SK-N-SH treated with all-trans-retinoic acid at 6 μM for 48 hours (cell line): ENCODE measurements around the gene JMJD1C.

Experiments
- ATAC-seq: fragments of 200-7000 bp; cut with Tn5 transposase; 3 replicates; pipeline ENCODE4 v1.9.1; 2020; ENCODE audit warnings: mild to moderate bottlenecking, moderate library complexity
- ARNTL ChIP-seq: fragments of 450-650 bp; formaldehyde crosslinking; IDR thresholded peaks from 2 replicates; pipeline ENCODE4 v1.5.0; 2020; ENCODE audit warnings: low read depth, mild to moderate bottlenecking, moderate library complexity, borderline replicate concordance
- BACH2 ChIP-seq: fragments of 250-450 bp; sonication (Bioruptor Pico); IDR thresholded peaks from 2 replicates; pipeline ENCODE4 v1.9.0; 2021; ENCODE audit warnings: mild to moderate bottlenecking, borderline replicate concordance
- CSDC2 ChIP-seq: fragments of 250-450 bp; sonication (Bioruptor Pico); IDR thresholded peaks from 2 replicates; pipeline ENCODE4 v1.5.0; 2020; ENCODE audit warnings: mild to moderate bottlenecking, moderate library complexity
- ESRRG ChIP-seq: fragments of 250-450 bp; sonication (Bioruptor Pico); IDR thresholded peaks from 2 replicates; pipeline ENCODE4 v1.6.1; 2021; ENCODE audit warnings: mild to moderate bottlenecking
- GLIS3 ChIP-seq: fragments of 250-450 bp; sonication (Bioruptor Pico); IDR thresholded peaks from 2 replicates; pipeline ENCODE4 v1.5.0; 2020; ENCODE audit warnings: mild to moderate bottlenecking, moderate library complexity
- ISL1 ChIP-seq: fragments of 250-450 bp; sonication (Bioruptor Pico); IDR thresholded peaks from 2 replicates; pipeline ENCODE4 v2.1.2; 2022; ENCODE audit warnings: mild to moderate bottlenecking, moderate library complexity
- OSR1 ChIP-seq: fragments of 250-450 bp; sonication (Bioruptor Pico); IDR thresholded peaks from 2 replicates; pipeline ENCODE4 v1.8.0; 2022; ENCODE audit warnings: moderate library complexity, mild to moderate bottlenecking, inconsistent platforms
- PPARA ChIP-seq: fragments of 250-450 bp; sonication (Bioruptor Pico); IDR thresholded peaks from 2 replicates; pipeline ENCODE4 v1.5.0; 2020; ENCODE audit warnings: mild to moderate bottlenecking, borderline replicate concordance
- RARB ChIP-seq: fragments of 250-450 bp; sonication (Bioruptor Pico); IDR thresholded peaks from 2 replicates; pipeline ENCODE4 v1.8.0; 2021; ENCODE audit warnings: mild to moderate bottlenecking, moderate library complexity
- SNAI2 ChIP-seq: fragments of 250-450 bp; sonication (Bioruptor Pico); IDR thresholded peaks from 2 replicates; pipeline ENCODE4 v1.5.0; 2020; ENCODE audit warnings: mild to moderate bottlenecking, moderate library complexity
- TCF4 ChIP-seq: fragments of 250-450 bp; sonication (Bioruptor Pico); IDR thresholded peaks from 2 replicates; pipeline ENCODE4 v1.8.0; 2021; ENCODE audit warnings: mild to moderate bottlenecking, moderate library complexity, borderline replicate concordance
- TOX ChIP-seq: fragments of 250-450 bp; sonication (Bioruptor Pico); IDR thresholded peaks from 2 replicates; pipeline ENCODE4 v1.8.0; 2021; ENCODE audit warnings: mild to moderate bottlenecking, moderate library complexity, borderline replicate concordance
- ZC3H10 ChIP-seq: fragments of 250-450 bp; sonication (Bioruptor Pico); IDR thresholded peaks from 2 replicates; pipeline ENCODE4 v1.5.1; 2021; ENCODE audit warnings: mild to moderate bottlenecking, moderate library complexity
- ZFP3 ChIP-seq: fragments of 250-450 bp; sonication (Bioruptor Pico); IDR thresholded peaks from 2 replicates; pipeline ENCODE4 v1.5.0; 2020; ENCODE audit warnings: mild to moderate bottlenecking, moderate library complexity
- ZFP30 ChIP-seq: fragments of 450-650 bp; formaldehyde crosslinking; IDR thresholded peaks from 2 replicates; pipeline ENCODE4 v1.5.0; 2022; ENCODE audit warnings: mild to moderate bottlenecking, moderate library complexity
- ZNF565 ChIP-seq: fragments of 450-650 bp; formaldehyde crosslinking; conservative IDR thresholded peaks from 2 replicates; pipeline ENCODE4 v1.5.0; 2020; ENCODE audit warnings: low read depth, mild to moderate bottlenecking, moderate library complexity
- ZNF70 ChIP-seq: fragments of 450-650 bp; formaldehyde crosslinking; IDR thresholded peaks from 2 replicates; pipeline ENCODE4 v1.5.0; 2020; ENCODE audit warnings: mild to moderate bottlenecking, moderate library complexity
- ZNF8 ChIP-seq: fragments of 450-650 bp; formaldehyde crosslinking; IDR thresholded peaks from 2 replicates; pipeline ENCODE4 v1.5.0; 2020; ENCODE audit warnings: mild to moderate bottlenecking, moderate library complexity
- TF ChIP-seq, protein P1 (sequence below): fragments of 250-450 bp; sonication (Bioruptor Pico); IDR thresholded peaks from 2 replicates; pipeline ENCODE4 v1.8.0; 2021; ENCODE audit warnings: low read depth, mild to moderate bottlenecking, moderate library complexity, borderline replicate concordance
- TF ChIP-seq, protein P2 (sequence below): fragments of 250-450 bp; sonication (Bioruptor Pico); IDR thresholded peaks from 2 replicates; pipeline ENCODE4 v1.5.1; 2021; ENCODE audit warnings: mild to moderate bottlenecking, moderate library complexity
- TF ChIP-seq, protein P3 (sequence below): fragments of 250-450 bp; sonication (Bioruptor Pico); IDR thresholded peaks from 2 replicates; pipeline ENCODE4 v1.5.0; 2020; ENCODE audit warnings: mild to moderate bottlenecking, moderate library complexity
- TF ChIP-seq, protein P4 (sequence below): fragments of 250-450 bp; sonication (Bioruptor Pico); IDR thresholded peaks from 2 replicates; pipeline ENCODE4 v1.5.1; 2020; ENCODE audit warnings: low read depth, mild to moderate bottlenecking, moderate library complexity
- TF ChIP-seq, protein P5 (sequence below): fragments of 250-450 bp; sonication (Bioruptor Pico); IDR thresholded peaks from 2 replicates; pipeline ENCODE4 v1.8.0; 2020; ENCODE audit warnings: mild to moderate bottlenecking, moderate library complexity, borderline replicate concordance

Gene JMJD1C

DNA sequence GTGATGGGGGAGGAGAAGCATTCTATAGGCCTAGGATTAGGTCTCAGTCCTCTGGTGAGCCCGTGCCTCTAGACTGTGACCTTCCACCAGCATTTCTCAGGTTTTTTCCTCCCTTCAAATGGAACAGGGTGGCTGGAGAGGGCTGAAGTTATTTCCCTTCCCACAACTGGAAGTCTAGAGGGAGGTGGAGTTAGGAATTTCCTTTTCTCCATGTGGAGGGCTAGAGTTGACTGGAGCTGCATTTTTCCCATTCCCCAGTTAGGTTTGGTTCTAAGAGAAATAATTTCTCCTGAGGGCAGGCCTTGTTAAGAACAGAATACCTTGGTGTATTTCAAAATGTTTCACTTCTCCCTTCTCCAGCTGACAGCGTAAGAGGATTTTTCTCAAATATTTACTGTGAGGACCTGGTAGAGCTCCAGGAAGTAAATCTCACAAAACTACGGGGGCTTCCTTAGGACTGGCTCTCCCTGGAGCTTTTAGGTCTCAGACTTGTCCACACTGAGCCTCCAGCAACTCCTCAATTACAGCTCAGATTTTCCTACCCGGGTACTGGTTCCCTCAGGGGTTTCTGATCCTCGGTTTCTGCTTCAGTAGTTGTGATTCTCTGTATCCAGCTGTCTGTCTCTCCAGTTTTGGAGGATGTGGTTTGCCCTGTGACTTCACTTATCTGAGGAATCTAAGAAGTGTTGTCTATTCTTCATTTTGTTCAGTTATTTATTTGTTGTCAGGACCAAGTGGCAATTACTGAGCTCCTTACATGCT lies 49.4 kb upstream of the JMJD1C start:
- TF ChIP-seq ZNF70 (CRISPR knock-in tag) (no peak), ZNF565 (CRISPR knock-in tag) (no peak), TCF4 (CRISPR knock-in tag) (no peak), ZFP30 (no peak), ESRRG (CRISPR knock-in tag) (no peak), ZFP3 (CRISPR knock-in tag) (no peak), GLIS3 (CRISPR knock-in tag) (no peak), ZNF8 (CRISPR knock-in tag) (no peak), TOX (CRISPR knock-in tag) (no peak), ARNTL (CRISPR knock-in tag) (no peak), OSR1 (CRISPR knock-in tag) (no peak), RARB (no peak), ISL1 (no peak), SNAI2 (CRISPR knock-in tag) (no peak), BACH2 (no peak)
- TF ChIP-seq, protein P1, sequence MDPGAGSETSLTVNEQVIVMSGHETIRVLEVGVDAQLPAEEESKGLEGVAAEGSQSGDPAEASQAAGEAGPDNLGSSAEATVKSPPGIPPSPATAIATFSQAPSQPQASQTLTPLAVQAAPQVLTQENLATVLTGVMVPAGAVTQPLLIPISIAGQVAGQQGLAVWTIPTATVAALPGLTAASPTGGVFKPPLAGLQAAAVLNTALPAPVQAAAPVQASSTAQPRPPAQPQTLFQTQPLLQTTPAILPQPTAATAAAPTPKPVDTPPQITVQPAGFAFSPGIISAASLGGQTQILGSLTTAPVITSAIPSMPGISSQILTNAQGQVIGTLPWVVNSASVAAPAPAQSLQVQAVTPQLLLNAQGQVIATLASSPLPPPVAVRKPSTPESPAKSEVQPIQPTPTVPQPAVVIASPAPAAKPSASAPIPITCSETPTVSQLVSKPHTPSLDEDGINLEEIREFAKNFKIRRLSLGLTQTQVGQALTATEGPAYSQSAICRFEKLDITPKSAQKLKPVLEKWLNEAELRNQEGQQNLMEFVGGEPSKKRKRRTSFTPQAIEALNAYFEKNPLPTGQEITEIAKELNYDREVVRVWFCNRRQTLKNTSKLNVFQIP (CRISPR knock-in tag): no peak
- TF ChIP-seq, protein P2, sequence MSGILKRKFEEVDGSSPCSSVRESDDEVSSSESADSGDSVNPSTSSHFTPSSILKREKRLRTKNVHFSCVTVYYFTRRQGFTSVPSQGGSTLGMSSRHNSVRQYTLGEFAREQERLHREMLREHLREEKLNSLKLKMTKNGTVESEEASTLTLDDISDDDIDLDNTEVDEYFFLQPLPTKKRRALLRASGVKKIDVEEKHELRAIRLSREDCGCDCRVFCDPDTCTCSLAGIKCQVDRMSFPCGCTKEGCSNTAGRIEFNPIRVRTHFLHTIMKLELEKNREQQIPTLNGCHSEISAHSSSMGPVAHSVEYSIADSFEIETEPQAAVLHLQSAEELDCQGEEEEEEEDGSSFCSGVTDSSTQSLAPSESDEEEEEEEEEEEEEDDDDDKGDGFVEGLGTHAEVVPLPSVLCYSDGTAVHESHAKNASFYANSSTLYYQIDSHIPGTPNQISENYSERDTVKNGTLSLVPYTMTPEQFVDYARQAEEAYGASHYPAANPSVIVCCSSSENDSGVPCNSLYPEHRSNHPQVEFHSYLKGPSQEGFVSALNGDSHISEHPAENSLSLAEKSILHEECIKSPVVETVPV (CRISPR knock-in tag): no peak
- TF ChIP-seq, protein P3, sequence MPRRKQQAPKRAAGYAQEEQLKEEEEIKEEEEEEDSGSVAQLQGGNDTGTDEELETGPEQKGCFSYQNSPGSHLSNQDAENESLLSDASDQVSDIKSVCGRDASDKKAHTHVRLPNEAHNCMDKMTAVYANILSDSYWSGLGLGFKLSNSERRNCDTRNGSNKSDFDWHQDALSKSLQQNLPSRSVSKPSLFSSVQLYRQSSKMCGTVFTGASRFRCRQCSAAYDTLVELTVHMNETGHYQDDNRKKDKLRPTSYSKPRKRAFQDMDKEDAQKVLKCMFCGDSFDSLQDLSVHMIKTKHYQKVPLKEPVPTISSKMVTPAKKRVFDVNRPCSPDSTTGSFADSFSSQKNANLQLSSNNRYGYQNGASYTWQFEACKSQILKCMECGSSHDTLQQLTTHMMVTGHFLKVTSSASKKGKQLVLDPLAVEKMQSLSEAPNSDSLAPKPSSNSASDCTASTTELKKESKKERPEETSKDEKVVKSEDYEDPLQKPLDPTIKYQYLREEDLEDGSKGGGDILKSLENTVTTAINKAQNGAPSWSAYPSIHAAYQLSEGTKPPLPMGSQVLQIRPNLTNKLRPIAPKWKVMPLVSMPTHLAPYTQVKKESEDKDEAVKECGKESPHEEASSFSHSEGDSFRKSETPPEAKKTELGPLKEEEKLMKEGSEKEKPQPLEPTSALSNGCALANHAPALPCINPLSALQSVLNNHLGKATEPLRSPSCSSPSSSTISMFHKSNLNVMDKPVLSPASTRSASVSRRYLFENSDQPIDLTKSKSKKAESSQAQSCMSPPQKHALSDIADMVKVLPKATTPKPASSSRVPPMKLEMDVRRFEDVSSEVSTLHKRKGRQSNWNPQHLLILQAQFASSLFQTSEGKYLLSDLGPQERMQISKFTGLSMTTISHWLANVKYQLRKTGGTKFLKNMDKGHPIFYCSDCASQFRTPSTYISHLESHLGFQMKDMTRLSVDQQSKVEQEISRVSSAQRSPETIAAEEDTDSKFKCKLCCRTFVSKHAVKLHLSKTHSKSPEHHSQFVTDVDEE (CRISPR knock-in tag): no peak
- TF ChIP-seq, protein P4, sequence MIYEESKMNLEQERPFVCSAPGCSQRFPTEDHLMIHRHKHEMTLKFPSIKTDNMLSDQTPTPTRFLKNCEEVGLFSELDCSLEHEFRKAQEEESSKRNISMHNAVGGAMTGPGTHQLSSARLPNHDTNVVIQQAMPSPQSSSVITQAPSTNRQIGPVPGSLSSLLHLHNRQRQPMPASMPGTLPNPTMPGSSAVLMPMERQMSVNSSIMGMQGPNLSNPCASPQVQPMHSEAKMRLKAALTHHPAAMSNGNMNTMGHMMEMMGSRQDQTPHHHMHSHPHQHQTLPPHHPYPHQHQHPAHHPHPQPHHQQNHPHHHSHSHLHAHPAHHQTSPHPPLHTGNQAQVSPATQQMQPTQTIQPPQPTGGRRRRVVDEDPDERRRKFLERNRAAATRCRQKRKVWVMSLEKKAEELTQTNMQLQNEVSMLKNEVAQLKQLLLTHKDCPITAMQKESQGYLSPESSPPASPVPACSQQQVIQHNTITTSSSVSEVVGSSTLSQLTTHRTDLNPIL (CRISPR knock-in tag): no peak
- ATAC-seq: no peak

DNA sequence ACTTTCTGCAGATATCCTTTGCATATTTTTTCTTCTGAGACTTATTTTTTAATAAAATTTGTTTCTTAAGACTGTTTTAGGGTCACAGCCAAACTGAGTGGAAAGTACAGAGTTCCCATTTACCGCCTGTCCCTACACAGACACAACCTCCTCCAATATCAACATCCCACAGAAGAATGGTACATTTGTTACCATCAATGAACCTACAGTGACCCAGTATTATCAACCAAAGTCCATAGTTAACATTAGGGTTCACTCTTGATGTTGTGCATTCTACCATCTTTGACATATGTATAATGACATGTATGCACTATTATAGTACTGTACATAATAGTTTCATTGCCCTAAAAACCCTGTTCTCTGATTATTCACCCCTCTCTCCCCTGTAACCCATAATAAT lies 40.8 kb upstream of the JMJD1C start:
- no peak for ATAC-seq
- TF ChIP-seq OSR1 (CRISPR knock-in tag) (no peak), TCF4 (CRISPR knock-in tag) (no peak), ARNTL (CRISPR knock-in tag) (no peak), CSDC2 (CRISPR knock-in tag) (no peak), BACH2 (no peak), ISL1 (no peak), ZFP3 (CRISPR knock-in tag) (no peak), SNAI2 (CRISPR knock-in tag) (no peak), ESRRG (CRISPR knock-in tag) (no peak), GLIS3 (CRISPR knock-in tag) (no peak), ZC3H10 (CRISPR knock-in tag) (no peak), PPARA (no peak)
- TF ChIP-seq, protein P5, sequence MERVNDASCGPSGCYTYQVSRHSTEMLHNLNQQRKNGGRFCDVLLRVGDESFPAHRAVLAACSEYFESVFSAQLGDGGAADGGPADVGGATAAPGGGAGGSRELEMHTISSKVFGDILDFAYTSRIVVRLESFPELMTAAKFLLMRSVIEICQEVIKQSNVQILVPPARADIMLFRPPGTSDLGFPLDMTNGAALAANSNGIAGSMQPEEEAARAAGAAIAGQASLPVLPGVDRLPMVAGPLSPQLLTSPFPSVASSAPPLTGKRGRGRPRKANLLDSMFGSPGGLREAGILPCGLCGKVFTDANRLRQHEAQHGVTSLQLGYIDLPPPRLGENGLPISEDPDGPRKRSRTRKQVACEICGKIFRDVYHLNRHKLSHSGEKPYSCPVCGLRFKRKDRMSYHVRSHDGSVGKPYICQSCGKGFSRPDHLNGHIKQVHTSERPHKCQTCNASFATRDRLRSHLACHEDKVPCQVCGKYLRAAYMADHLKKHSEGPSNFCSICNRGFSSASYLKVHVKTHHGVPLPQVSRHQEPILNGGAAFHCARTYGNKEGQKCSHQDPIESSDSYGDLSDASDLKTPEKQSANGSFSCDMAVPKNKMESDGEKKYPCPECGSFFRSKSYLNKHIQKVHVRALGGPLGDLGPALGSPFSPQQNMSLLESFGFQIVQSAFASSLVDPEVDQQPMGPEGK: no peak
- TF ChIP-seq, protein P2 (CRISPR knock-in tag): no peak
- TF ChIP-seq, protein P1 (CRISPR knock-in tag): no peak
